ENCODE results near the gene SEC14L6. TPM values are rescaled to one million over a fixed set of nuclear protein-coding genes. Genes with fewer than 3 reads are reported as not detected.

The SEC14L6 gene
- total RNA-seq, 1 donor from 2014 or later: not detected

- no peak overlapping the region for H3K4me3 Mint-ChIP-seq (ENCODE audit: unreplicated experiment)
- peaks cover 1% of the 10 kb centered on the region for H3K9me3 Mint-ChIP-seq (ENCODE audit: unreplicated experiment)
- no peak for DNase-seq
- H3K27me3 Mint-ChIP-seq (ENCODE audit: unreplicated experiment): peaks cover 4% of the 10 kb centered on the region
- TF ChIP-seq CTCF (IDR thresholded peaks at IDR 0.05; ENCODE audit: partially characterized antibody, unreplicated experiment): no peak
- no peak overlapping the region for H3K27ac Mint-ChIP-seq (ENCODE audit: unreplicated experiment)
- H3K36me3 Mint-ChIP-seq (ENCODE audit: unreplicated experiment): no peaks in the 10 kb centered on the region
- no peaks in the 10 kb centered on the region for H3K4me1 Mint-ChIP-seq (ENCODE audit: low read depth, unreplicated experiment)
These were observed 22.7 kb downstream of the SEC14L6 start for GRCh38 chr22:30523646-30524489.

DNA sequence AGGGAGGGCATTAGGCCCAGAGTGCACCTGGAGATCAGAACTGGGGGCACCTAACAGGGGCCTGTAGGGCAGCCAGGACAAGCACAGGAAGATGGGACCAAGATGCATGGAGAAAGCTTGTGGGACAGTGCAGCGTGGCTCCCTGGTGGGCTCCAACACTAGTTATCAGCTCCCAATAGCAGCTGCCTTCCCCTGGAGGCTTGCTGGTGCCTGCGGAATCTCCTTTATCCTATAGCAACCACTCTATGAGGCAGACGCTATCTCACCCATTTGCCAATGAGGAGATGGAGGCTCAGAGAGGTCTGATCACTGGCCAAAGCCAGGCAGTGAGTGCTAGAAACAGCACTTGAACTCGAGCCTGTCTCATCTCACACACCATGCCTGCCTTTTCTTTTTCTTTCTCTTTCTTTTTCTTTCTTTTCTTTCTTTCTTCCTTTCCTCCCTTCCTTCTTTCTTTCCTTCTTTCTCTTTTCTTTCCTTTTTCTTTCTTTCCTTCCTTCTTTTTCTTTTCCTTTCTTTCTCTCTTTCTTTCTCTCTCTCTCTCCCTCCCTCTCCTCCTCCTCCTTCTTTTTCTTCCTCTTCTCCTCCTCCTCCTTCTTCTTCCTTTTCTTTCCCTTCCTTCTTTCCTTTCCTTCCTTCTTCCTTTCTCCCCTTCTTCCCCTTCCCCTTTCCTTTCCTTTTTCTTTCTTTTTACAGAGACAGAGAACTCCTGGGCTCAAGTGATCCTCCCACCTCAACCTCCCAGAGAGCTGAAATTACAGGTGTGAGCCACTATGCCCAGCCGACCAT, 25.0 kb downstream of the SEC14L6 start:
- H3K27ac Mint-ChIP-seq (ENCODE audit: unreplicated experiment): no peak overlapping the region
- H3K36me3 Mint-ChIP-seq (ENCODE audit: unreplicated experiment): no peaks in the 10 kb centered on the region
- no peak for DNase-seq
- no peak for TF ChIP-seq CTCF (IDR thresholded peaks at IDR 0.05; ENCODE audit: partially characterized antibody, unreplicated experiment)
- H3K9me3 Mint-ChIP-seq (ENCODE audit: unreplicated experiment): peaks cover 1% of the 10 kb centered on the region
- H3K27me3 Mint-ChIP-seq (ENCODE audit: unreplicated experiment): peaks cover 4% of the 10 kb centered on the region
- H3K4me1 Mint-ChIP-seq (ENCODE audit: low read depth, unreplicated experiment): no peaks in the 10 kb centered on the region
- H3K4me3 Mint-ChIP-seq (ENCODE audit: unreplicated experiment): no peak overlapping the region

GRCh38 chr22:30519842-30520425, 26.6 kb downstream of the SEC14L6 start:
- H3K27ac Mint-ChIP-seq (ENCODE audit: unreplicated experiment): no peak overlapping the region
- H3K36me3 Mint-ChIP-seq (ENCODE audit: unreplicated experiment): no peaks in the 10 kb centered on the region
- peaks cover 4% of the 10 kb centered on the region for H3K27me3 Mint-ChIP-seq (ENCODE audit: unreplicated experiment)
- no peaks in the 10 kb centered on the region for H3K9me3 Mint-ChIP-seq (ENCODE audit: unreplicated experiment)
- no peak overlapping the region for H3K4me3 Mint-ChIP-seq (ENCODE audit: unreplicated experiment)
- DNase-seq: no peak
- no peaks in the 10 kb centered on the region for H3K4me1 Mint-ChIP-seq (ENCODE audit: low read depth, unreplicated experiment)
- TF ChIP-seq CTCF (IDR thresholded peaks at IDR 0.05; ENCODE audit: partially characterized antibody, unreplicated experiment): no peak

DNA sequence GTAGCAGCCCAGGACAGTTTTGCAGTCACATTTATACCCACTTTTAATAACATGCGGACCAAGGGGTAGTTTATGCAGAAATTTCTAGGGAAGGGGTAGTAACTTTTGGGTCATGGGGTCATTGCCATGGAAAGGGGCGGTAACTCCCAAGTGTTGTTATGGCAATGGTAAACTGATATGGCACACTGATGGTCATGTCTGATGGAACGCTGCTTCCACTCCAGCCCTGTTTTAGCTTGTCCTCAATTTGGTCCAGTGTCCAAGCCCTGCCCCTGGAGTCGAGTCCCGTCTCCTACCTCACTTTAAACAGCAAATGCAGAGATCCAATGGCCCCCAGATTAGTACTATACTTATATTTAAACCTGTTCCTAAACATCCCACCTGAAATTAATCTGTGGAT, 29.8 kb downstream of the SEC14L6 start:
- no peak for DNase-seq
- Mint-ChIP-seq H3K36me3 (ENCODE audit: unreplicated experiment) (no peaks in the 10 kb centered on the region), H3K4me1 (ENCODE audit: low read depth, unreplicated experiment) (no peaks in the 10 kb centered on the region), H3K9me3 (ENCODE audit: unreplicated experiment) (no peaks in the 10 kb centered on the region), H3K27ac (ENCODE audit: unreplicated experiment) (no peak overlapping the region), H3K4me3 (ENCODE audit: unreplicated experiment) (no peak overlapping the region), H3K27me3 (ENCODE audit: unreplicated experiment) (peaks cover 4% of the 10 kb centered on the region)
- TF ChIP-seq CTCF (IDR thresholded peaks at IDR 0.05; ENCODE audit: partially characterized antibody, unreplicated experiment): no peak
